SIG-M5 treated with dmso at 0.1 percent for 504 hours (cell line): ENCODE data around the gene TP73.

Experiments
- DNase-seq: peaks from one replicate; lab custom pipeline; 2025; ENCODE audit not compliant: unreplicated experiment; lab: John Stamatoyannopoulos, UW

Gene TP73

GRCh38 chr1:3670823-3671265, 18.5 kb downstream of the TP73 start:
- DNase-seq: no peak

GRCh38 chr1:3671371-3672180, 19.3 kb downstream of the TP73 start:
- DNase-seq: no peak

GRCh38 chr1:3672231-3672970, 20.1 kb downstream of the TP73 start:
- no peak for DNase-seq

- no peak for DNase-seq
These were observed 20.6 kb downstream of the TP73 start for GRCh38 chr1:3672971-3673361.

GRCh38 chr1:3673381-3674099, 21.2 kb downstream of the TP73 start:
- no peak for DNase-seq

GRCh38 chr1:3674100-3675094, 22.1 kb downstream of the TP73 start:
- DNase-seq: no peak

- no peak for DNase-seq
These were observed 23.1 kb downstream of the TP73 start for GRCh38 chr1:3675436-3675835.

GRCh38 chr1:3676581-3677470, 24.5 kb downstream of the TP73 start:
- DNase-seq: peak; percentile 72

GRCh38 chr1:3677484-3677883, 25.2 kb downstream of the TP73 start:
- peak; percentile 69 for DNase-seq

- no peak for DNase-seq
These were observed 26.2 kb downstream of the TP73 start for GRCh38 chr1:3678361-3679097.

- DNase-seq: peak; percentile 49
These were observed 26.8 kb downstream of the TP73 start for GRCh38 chr1:3679098-3679555.

GRCh38 chr1:3679799-3680453, 27.6 kb downstream of the TP73 start:
- no peak for DNase-seq

- DNase-seq: no peak
These were observed 28.3 kb downstream of the TP73 start for GRCh38 chr1:3680488-3681230.

GRCh38 chr1:3681231-3681897, 29.0 kb downstream of the TP73 start:
- no peak for DNase-seq

GRCh38 chr1:3681898-3682806, 29.8 kb downstream of the TP73 start:
- no peak for DNase-seq

GRCh38 chr1:3683197-3683596, 30.9 kb downstream of the TP73 start:
- no peak for DNase-seq
